HG03571 (cell line): Measurements from ENCODE around the gene NES.

Experiments used
- ATAC-seq: cut with Tn5 transposase; IDR thresholded peaks from one replicate; pipeline ENCODE4 v1.9.1; 2021; ENCODE audit not compliant: unreplicated experiment

Gene NES

GRCh38 chr1:156703741-156704140, 26.5 kb upstream of the NES start:
- ATAC-seq: no peak

- ATAC-seq: no peak
Measured at GRCh38 chr1:156703336-156703735, 26.1 kb upstream of the NES start.

- no peak for ATAC-seq
Measured at GRCh38 chr1:156700736-156701531, 23.7 kb upstream of the NES start.

GRCh38 chr1:156698995-156699394, 21.8 kb upstream of the NES start:
- ATAC-seq: no peak

- ATAC-seq: no peak
Measured at GRCh38 chr1:156697481-156697880, 20.3 kb upstream of the NES start.

- ATAC-seq: no peak
Measured at GRCh38 chr1:156696755-156697154, 19.5 kb upstream of the NES start.

- ATAC-seq: no peak
Measured at GRCh38 chr1:156694690-156694962, 17.4 kb upstream of the NES start.

- ATAC-seq: no peak
Measured at GRCh38 chr1:156693848-156694689, 16.9 kb upstream of the NES start.

GRCh38 chr1:156692925-156693847, 16.0 kb upstream of the NES start:
- no peak for ATAC-seq

- ATAC-seq: no peak
Measured at GRCh38 chr1:156692441-156692924, 15.3 kb upstream of the NES start.

GRCh38 chr1:156691665-156692440, 14.6 kb upstream of the NES start:
- no peak for ATAC-seq

GRCh38 chr1:156691191-156691590, 14.0 kb upstream of the NES start:
- no peak for ATAC-seq

GRCh38 chr1:156690675-156691036, 13.4 kb upstream of the NES start:
- ATAC-seq: no peak

- ATAC-seq: no peak
Measured at GRCh38 chr1:156689953-156690674, 12.9 kb upstream of the NES start.

- ATAC-seq: no peak
Measured at GRCh38 chr1:156689035-156689952, 12.1 kb upstream of the NES start.

GRCh38 chr1:156684227-156684782, 7.1 kb upstream of the NES start:
- no peak for ATAC-seq

GRCh38 chr1:156682166-156682890, 5.1 kb upstream of the NES start:
- ATAC-seq: no peak
